ENCODE data around the gene SLC4A11.

SLC4A11 gene

DNA sequence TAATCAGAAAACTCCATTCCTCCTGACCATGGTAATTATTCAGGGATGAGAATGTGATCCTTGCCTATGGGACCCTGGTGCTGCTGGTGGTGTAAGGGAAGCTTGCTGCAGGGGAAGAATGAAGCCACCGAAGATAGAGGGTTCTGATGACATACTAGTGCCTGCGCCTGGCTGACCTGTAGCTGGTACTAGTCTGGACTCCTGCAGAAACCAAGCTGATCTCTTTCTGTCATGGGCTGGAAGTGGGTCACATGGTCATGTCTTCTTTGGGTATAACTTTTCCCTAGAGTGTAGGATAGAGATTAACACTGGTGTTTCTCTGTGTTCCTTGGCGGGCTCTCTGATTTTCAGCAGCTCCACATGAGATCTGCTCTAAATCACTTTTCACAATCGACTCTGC lies 8.6 kb upstream of the SLC4A11 start:
- no peak for DNase-seq (ENCODE audit: low read depth in 2 of 3, low spot score in 1 of 3)

DNA sequence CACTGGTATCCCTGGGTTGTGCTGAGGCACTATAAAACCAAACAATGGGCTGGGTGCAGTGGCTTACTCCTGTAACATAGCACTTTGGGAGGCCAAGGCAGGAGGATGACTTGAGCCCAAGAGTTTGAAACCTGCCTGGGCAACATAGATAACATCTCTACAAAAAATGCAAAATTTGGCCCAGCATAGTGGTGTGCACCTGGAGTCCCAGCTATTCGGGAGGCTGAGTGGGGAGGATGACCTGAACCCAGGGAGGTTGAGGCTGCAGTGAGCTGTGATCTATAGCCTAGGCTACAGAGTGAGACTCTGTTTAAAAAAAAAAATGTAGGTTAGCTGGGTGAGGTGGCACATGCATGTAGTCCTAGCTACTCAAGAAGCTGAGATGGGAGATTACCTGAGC lies 7.7 kb upstream of the SLC4A11 start:
- no peak for DNase-seq (ENCODE audit: low read depth in 2 of 3, low spot score in 1 of 3)

DNA sequence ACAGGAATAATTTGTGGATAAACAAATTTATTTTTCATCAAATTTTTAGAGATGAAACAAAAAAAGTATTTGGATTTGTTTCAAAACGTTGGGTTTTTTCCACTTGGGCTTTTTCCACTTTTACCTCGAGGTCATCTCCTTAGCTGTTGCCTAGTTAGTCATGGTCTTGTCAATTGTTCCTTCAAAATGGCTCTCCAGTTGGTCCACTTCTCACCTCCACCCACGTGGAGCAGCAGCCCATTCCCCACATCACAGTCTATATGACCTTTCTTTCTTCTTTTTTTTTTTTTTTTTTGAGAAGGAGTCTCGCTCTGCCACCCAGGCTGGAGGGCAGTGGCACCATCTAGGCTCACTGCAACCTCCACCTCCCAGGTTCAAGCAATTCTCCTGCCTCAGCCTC lies 6.7 kb upstream of the SLC4A11 start:
- DNase-seq (ENCODE audit: low read depth in 2 of 3, low spot score in 1 of 3): no peak

DNA sequence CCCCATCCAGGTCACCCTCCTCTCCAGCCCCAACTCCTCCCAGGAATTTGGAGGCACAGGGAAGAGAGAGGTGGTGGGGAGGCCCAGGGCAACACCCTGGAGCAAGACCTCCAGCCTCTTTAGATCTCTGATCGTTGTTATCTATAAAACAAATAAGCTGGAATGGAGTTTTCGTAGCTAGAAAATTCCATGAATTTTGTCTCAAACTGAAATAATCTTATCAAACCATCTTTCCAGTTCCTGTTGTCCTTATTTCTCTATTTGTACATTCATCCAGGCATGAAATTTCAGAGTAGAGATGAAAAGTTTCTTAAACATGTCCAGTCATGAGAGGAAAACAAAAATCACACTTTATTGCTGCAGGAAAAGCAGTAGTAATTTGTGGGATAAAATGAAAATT lies 6.2 kb upstream of the SLC4A11 start:
- no peak for DNase-seq (ENCODE audit: low read depth in 2 of 3, low spot score in 1 of 3)

DNA sequence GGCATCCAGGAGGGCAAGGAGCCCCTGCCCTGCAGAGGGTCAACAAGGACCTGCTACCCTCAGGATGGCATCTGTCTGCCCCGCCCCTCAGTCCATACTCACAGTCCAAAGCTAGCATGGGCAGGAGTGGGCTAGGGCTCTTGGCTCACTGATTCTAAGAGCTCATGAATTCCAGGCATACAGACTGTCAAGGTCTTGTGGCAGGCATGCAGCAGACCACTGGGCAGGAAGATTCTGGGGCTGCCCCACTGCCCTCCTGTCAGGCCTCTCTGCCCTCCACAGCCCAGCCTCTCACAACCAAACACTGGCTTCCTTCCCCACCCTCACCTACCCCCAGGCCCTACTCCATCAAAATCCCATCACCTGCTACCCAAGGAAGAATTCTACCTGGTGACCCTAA lies 5.6 kb upstream of the SLC4A11 start:
- no peak for DNase-seq (ENCODE audit: low read depth in 2 of 3, low spot score in 1 of 3)

DNA sequence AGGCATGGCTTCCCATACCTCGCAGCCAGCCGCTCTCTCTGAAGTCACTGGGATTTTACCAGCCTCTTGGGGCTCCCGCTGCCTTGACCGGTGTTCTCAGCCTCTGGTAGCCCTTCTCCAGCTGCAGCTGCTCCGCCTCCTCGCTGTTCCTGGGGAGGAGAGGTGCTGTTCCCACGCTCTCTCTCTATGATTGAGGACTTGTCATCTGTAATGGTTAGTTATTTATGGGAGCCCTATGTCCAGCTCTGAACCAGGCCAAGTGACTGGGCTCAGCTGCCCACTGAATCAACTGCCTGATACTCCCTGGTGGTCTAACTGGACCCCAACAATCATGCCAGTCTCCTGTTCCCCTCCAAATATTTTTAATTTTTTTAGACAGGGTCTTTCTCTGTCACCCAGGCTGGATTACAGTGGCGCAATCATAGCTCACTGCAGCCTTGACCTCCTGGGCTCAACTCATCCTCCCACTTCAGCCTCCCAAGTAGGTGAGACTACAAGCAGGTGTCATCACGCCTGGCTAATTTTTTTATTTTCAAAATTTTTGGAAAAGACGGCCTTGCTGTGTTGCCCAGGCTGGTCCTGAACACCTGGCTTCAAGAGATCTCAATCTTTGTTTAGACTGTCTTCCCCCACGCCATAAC lies 4.8 kb upstream of the SLC4A11 start:
- DNase-seq (ENCODE audit: low read depth in 2 of 3, low spot score in 1 of 3): no peak

DNA sequence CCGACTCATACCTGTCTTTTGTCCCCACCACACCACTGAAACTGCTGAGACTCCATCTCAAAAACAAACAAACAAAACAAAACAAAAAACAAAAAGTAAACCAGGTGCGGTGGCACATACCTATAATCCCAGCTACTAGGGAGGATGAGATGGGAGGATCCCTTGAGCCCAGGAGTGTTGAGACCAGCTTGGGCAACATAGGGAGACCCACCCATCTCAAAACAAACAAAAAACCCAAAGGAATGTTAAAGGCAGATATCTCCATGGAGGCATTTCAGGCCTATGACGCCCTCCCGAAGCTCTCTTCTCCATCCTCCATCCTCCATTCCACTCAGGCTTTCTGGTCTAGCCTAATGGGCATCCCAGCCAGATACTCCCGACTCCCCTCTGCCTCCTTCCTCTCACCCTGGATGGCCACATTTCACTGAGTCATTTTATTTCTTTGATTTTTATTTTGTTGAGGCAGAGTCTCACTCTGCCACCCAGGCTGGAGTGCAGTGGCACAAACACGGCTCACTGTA lies 3.2 kb upstream of the SLC4A11 start:
- DNase-seq (ENCODE audit: low read depth in 2 of 3, low spot score in 1 of 3): no peak

DNA sequence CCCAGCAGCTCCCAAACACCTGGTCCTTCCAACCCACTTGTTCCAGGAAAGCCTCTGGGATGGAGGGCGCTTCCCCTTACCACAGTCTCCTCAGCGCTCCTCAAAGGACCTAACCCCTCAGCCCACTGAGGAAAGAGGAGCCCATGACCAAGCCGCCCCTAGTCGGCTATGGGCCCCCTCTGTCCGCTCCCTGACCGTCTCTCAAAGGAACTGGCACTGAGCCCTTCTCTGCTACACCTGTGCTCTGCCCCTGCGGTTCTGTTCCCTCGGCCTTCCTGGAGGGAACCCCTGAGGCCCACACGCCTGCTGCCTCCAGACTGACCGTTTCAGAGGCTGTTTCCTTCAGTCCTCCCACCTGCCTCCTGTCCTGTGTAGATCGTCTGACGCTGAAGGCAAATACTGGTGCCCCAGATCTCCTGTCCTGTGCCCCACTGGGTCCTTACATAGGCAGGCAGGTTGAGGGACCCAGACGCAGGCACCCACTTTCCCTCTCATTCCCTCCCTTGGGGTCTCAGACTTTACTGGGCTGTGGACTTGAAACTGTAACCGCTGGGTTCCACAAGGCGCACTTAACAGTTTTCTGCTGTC lies 1.9 kb upstream of the SLC4A11 start:
- DNase-seq (ENCODE audit: low read depth in 2 of 3, low spot score in 1 of 3): no peak

DNA sequence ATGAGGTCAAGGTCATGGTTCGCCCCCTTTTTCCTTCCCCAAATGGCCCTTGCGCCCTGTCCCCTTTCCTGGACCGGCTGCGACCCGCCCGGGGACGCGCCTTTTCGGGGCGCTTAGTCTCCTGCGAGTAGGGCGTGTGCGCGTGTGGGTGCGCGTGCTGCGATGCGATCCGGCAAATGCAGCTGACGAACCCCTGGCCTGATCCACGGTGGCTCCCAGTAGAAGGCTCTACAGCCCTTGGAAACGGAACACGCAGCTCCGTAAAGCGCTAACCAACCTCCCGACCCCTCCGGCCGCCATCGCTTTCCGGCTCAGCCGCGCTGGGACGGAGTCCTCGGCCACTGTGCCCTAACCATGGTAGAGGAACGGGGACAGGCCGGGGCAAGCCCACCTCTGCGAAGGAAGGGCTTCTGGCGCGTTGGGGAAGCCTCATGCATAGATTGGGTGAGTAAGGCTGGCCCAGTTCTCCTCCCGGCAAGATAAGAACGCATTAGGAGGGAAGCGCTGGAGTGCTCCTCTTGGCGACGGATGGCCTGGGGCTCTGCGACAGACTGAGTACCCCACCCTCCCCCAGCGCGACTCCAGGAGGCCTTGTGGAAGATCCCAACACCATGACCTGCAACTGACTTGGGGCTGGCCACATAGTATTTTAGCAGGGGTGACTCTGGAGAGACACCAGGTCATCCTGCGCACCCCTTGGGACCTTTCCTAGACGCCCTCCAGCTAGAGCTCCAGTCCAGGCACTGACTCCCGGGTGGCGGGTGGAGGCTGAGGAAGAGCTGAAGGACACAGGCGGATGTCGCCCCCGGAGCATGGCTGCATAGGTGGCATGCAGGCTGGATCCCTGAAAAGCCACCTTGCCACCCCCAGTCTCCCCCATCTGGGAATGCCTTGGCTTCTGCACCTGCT lies 1.1 kb upstream of the SLC4A11 start:
- DNase-seq (ENCODE audit: low read depth in 2 of 3, low spot score in 1 of 3): no peak

DNA sequence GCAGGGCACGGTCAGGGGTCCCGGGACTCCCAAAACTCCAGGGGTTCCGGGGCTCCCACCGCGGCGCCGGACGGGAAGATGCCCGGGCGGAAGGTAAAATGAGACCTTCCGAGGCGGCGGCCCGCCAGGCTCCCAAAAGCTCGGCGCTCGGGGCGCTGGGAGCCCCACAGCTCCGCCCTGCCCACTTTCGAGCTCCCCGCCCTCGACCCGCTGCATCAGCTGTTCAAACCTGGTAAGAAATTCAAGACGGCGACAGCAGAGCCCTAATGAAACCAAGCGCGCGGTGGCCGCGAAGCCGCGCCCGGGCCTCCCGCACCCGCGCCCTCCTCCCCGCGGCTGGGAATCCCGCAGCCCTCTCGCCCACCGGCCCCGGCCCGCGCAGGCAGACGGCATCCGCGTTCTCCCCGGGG lies 369 bp downstream of the SLC4A11 start:
- DNase-seq (ENCODE audit: low read depth in 2 of 3, low spot score in 1 of 3): peak in 2 of 3 donors; percentile 30 to 36

DNA sequence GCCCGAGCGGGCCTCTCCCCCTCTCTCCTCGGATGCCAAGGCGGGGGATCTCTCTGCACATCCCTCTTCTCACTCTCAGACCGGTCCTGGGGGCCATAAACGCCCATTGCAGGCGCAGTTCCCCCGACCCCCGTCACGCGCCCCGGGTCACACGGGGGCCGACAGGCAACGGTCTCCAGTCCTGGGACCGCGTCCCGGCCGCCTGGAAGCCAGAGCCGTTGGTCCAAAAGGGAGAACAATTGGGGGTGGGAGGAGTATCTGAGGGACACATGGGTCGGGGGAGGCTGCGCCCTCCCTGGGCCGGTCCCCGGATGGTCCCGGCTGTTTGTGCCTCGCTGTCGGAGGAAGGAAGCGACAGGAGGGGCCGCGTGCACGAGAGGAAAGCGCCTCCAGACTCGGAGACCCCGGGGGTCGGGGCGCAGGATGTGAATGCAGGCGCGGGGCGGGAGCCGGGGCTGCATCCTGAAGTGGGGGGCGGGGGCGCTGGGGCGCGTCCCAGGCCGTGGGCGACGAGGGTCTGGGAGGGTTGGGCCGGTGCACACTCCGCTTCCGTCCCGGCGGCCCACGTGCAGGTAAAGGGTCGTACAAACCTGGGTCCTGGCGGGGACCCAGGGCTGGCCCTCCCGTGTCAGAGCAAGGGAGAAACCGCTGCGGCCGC lies 903 bp downstream of the SLC4A11 start:
- no peak for DNase-seq (ENCODE audit: low read depth in 2 of 3, low spot score in 1 of 3)

DNA sequence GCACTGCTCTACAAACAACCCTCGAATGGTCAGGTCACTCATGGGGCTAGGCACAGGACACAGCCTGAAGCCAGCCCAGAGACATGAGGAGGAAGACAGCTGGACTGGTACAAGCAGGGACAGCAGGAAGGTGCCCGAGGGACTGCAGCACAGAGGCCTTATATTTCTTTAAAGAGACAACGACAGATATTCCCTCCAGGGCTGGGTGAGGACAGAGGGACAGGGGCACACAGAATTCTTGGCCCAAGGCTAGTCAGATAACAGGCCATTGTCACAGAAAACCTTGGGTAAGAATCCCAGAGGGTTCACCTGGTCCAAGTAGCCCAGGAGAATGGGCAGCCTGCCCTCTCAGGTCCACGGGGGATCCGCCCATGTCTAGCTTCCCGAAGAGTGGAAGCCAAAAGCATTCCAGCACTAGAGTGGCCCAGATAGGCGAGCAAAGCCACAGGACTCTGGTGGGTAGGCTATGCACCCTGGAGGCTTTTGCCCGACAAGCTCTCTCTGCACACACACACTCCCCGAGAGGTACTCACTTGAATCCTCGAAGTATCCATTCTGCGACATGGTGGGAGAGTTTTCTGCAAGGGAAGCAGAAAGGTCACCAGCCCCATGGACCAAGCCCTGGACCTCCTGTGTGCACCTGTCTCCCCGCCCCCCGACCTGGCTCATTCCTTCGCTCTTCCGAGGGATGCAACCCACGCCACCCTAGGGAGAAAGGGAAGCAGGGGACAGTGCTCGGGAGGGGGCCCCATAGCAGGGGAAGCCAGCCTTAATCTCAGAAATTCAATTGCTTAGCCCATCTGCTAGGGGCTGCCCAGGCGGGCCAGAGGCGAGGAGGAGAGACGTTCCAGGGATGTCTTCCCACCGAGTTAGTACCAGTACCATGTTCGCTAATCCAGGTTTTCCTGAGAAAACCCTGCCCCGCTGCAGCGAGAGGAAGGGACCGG lies 1.7 kb downstream of the SLC4A11 start:
- DNase-seq (ENCODE audit: low read depth in 2 of 3, low spot score in 1 of 3): no peak

DNA sequence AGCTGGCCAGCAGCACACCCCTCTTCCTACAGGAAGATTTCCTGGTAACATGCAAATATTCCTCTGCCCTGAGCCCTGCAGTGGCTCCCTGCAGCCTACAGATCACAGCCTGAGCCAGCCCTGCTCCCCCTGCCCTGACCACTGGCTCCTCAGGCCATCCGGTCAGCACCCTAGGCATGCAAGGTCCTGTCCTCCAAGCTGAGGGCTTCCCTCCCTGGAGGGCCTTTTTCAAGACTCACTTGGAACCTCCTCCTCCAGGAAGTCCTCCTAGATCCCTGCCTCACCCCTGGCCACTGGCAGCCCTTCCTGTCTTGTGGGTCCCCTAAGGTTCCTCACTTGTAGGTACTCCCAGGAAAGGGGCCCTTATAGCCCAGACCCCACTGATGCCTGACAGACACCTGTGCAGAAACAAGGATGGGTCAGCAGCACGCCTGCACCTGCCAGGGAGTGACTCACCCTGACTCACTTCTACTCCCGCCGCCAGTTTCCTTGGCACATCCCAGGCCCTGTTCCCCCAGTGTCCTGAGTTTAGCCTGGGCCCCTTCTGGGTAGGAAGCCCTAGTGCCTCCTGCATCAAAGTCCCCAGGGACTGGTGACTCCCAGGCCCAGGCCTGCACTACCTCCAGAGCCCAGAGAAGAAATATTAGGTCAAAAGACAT lies 3.2 kb downstream of the SLC4A11 start:
- no peak for DNase-seq (ENCODE audit: low read depth in 2 of 3, low spot score in 1 of 3)

DNA sequence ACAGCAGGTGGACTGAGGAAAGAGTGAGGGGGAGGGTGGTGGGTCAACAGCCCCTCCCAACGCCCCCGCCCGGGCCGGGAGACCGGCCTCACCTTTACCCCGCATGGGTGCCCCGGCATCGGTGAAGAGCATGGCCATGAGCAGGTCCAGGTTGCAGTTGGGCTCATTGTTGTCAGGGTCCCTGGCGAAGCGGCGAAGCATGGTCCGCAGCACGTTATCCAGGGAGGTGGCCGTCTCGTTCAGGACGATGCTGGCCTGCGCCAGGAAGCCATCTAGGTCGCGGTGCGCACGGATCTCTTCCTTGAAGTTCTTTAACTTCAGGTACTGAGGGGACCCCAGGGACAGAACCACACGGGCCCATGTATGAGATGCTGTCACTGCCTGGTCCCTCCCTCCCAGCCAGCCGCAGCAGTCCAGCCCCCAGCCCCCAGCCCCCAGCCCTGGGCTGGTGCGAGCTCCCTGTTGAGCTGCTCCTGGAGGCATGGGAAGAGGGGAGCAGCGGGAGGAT lies 4.9 kb downstream of the SLC4A11 start:
- DNase-seq (ENCODE audit: low read depth in 2 of 3, low spot score in 1 of 3): no peak

DNA sequence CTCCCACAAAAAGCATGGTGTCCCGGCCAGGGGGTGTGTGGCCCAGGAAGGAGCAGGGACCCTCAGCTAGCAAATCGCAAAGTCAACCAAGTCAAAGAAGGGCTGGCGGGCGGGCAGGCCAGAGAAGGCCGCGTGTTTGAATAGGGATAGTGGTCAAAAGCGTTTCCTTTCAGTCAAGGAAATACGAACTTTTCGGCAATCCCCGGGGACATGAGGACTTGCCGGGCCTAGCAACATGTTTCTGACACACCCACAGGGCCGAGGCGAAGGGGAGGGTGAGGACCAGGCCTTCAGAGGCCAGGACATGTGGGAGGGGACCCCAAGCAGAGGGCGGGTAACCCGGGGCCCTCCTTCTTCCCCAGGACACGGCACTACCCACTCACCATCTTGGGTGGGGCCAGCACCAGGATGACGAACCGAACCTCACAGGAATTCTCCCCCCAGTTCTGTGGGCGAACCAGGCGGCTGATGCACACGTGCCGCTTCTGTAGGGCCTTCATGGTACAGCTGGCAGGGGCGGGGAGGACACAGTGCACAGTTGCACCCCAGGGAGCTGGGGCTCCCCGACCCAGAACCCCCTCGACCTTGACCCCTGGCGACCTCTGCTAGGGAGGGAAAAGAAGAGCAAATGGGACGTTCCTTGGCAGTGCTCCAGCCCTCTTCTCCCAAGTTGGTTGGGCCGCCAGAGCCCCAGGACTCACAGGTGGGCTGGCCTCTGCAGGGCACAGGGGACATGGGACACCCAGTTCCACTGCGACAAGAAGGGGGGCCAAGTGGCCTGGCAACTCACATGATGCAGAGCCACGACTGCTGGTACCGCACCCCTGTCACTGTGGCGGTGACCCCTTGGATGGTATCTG lies 5.6 kb downstream of the SLC4A11 start:
- DNase-seq (ENCODE audit: low read depth in 2 of 3, low spot score in 1 of 3): no peak

DNA sequence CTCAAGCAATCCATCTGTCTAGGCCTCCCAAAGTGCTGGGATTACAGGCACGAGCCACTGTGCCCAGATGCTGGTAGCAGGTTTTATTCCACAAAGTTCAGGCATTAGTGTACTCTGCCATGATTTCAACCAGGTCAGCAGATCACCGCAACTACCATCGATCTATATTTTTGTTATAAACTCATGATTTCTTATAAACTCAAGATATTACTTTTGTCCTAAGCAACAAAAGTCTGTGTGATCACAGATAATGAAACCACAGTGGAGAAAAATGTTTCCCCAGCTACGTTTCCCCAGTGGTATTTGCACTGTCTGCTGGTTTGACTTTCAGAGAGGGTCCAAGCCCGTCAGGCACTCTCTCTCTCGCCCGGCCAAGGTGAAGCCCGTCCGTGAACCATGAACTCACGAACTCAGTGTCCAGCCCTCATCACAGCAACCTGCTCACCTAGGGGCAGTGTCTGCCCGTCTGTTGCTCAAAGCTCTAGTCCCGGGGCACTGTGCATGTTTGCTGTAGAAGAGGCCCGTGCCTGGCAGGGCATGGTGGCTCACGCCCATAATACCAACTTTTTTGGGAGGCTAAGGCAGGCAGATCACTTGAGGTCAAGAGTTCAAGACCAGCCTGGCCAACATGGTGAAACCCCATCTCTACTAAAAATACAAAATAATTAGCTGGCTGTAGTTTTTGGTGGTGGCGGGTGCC lies 7.0 kb downstream of the SLC4A11 start:
- DNase-seq (ENCODE audit: low read depth in 2 of 3, low spot score in 1 of 3): no peak

DNA sequence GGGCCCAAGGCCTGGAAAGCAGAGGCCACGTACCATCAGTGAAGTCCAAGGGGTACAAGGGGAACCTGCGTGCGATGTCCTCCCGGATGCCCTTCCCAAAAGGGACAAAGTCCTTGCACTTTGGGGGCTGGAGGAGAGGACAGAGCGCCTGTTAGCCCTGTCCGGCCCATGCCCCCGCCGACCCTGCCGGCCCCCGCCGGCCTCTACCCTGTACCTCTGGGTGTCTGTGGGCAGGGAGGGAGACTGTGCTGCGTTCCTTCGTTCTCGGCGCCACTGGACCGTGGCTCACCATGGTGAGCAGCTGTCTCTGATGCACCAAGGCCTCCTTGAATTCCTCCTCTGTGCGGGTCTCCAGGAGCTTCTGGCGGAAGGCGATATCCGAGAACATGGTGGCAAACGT lies 7.9 kb downstream of the SLC4A11 start:
- DNase-seq (ENCODE audit: low read depth in 2 of 3, low spot score in 1 of 3): no peak

DNA sequence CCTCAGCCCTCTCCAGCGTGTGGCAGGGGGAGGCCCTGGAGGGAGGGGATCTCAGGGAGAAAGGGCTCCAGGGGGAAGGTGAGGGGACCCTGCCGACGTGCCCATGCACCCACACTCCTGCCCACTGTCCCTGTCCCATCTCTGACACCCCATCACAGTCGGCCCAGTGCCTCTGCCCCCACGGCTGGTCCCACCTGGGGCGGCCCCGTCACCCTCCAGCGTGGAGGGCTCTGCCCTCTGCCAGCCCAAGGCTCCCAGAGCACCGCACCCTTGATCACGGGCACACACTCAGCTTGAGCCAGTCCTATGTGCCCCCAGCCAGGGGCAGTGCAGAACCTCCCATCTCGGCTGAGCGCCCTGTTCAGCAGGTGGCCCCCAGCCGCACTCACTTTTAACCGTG lies 9.2 kb downstream of the SLC4A11 start:
- DNase-seq (ENCODE audit: low read depth in 2 of 3, low spot score in 1 of 3): no peak
